Caco-2 (cell line): ENCODE data around the gene SLC45A2. TPM values are rescaled to one million over a fixed set of nuclear protein-coding genes. Genes with fewer than 3 reads are reported as not detected.

Experiments used
- BruUV-seq: library from RNA; stranded (reverse); fragments of 400-500 nt; replicated peaks from 2 replicates; lab custom pipeline; 2021; lab: Mats Ljungman, UMichigan
- CTCF ChIA-PET: fragments of 300-600 bp; sonication (Branson Sonifier 250); formaldehyde crosslinking; loops from one replicate; lab custom pipeline; 2022; ENCODE audit warnings: antibody characterized with exemption; lab: Charles Lee
- POLR2A ChIA-PET: fragments of 300-600 bp; sonication (Branson Sonifier 250); formaldehyde crosslinking; loops from one replicate; lab custom pipeline; 2022; ENCODE audit warnings: antibody characterized with exemption; lab: Charles Lee
- DNase-seq, 2 experiments: peaks; one replicate each; pipeline versions ENCODE4 v3.0.0 to v3.0.0-alpha.2; 2020 to 2022
- H3K27me3 ChIP-seq: replicated peaks from 2 replicates; pipeline ENCODE4 v1.6.0; 2011; ENCODE audit warnings: low read length; ENCODE audit not compliant: control insufficient read depth, insufficient read depth
- H3K36me3 ChIP-seq: 2 replicates; pipeline ENCODE4 v1.5.1; 2011; ENCODE audit warnings: low read length; ENCODE audit not compliant: control insufficient read depth, insufficient read depth
- H3K4me1 ChIP-seq: fragments of 250-450 bp; sonication (Bioruptor Pico); 2 replicates; pipeline ENCODE4 v1.5.1; 2020; ENCODE audit warnings: mild to moderate bottlenecking
- H3K4me3 ChIP-seq: 2 replicates; pipeline ENCODE4 v1.5.1; 2011; ENCODE audit warnings: low read depth, mild to moderate bottlenecking, control low read depth, low read length
- H3K9me3 ChIP-seq: fragments of 250-450 bp; sonication (Bioruptor Pico); 2 replicates; pipeline ENCODE4 v1.5.1; 2020; ENCODE audit warnings: mild to moderate bottlenecking, moderate library complexity
- H3K27ac Mint-ChIP-seq: one replicate; pipeline ENCODE4 v1.8.0; 2022; ENCODE audit warnings: mixed read lengths; ENCODE audit not compliant: unreplicated experiment
- H3K27me3 Mint-ChIP-seq: one replicate; pipeline ENCODE4 v1.8.0; 2022; ENCODE audit warnings: mixed read lengths; ENCODE audit not compliant: insufficient read depth, unreplicated experiment
- H3K36me3 Mint-ChIP-seq: one replicate; pipeline ENCODE4 v1.8.0; 2022; ENCODE audit warnings: mild to moderate bottlenecking, mixed read lengths; ENCODE audit not compliant: insufficient read depth, unreplicated experiment
- H3K4me1 Mint-ChIP-seq: one replicate; pipeline ENCODE4 v1.8.0; 2022; ENCODE audit warnings: low read depth, mixed read lengths; ENCODE audit not compliant: unreplicated experiment
- H3K4me3 Mint-ChIP-seq: one replicate; pipeline ENCODE4 v1.8.0; 2022; ENCODE audit warnings: mild to moderate bottlenecking, moderate library complexity, mixed read lengths; ENCODE audit not compliant: unreplicated experiment
- H3K9me3 Mint-ChIP-seq: one replicate; pipeline ENCODE4 v1.8.0; 2022; ENCODE audit warnings: mixed read lengths; ENCODE audit not compliant: unreplicated experiment
- intact Hi-C: fragments of 100-400 bp; cut with micrococcal nuclease; formaldehyde crosslinking; loops from one replicate; pipeline ENCODE4 v1.10.0; 2022; ENCODE audit not compliant: unreplicated experiment
- total RNA-seq: library from RNA; stranded (reverse); gene quantifications from 2 replicates; pipeline ENCODE4 v1.2.3, GENCODE V29; 2022
- TF ChIP-seq, protein P1 (sequence below), 2 experiments: fragments of 200-600 bp in 1 of 2; IDR thresholded peaks; 1 replicate in 1 of 2; 2 replicates in 1 of 2; pipeline versions ENCODE4 v1.5.1 to v1.8.0; 2011 to 2022; ENCODE audit warnings: antibody characterized with exemption in 1 of 2, control low read depth in 1 of 2, inconsistent platforms in 1 of 2, low read depth in 1 of 2, low read length in 1 of 2, mild to moderate bottlenecking in 1 of 2, moderate library complexity in 1 of 2; ENCODE audit not compliant: insufficient read depth in 1 of 2, severe bottlenecking in 1 of 2, unreplicated experiment in 1 of 2

The SLC45A2 gene
- total RNA-seq, 1 experiment from 2014 or later = 0.91 TPM

DNA sequence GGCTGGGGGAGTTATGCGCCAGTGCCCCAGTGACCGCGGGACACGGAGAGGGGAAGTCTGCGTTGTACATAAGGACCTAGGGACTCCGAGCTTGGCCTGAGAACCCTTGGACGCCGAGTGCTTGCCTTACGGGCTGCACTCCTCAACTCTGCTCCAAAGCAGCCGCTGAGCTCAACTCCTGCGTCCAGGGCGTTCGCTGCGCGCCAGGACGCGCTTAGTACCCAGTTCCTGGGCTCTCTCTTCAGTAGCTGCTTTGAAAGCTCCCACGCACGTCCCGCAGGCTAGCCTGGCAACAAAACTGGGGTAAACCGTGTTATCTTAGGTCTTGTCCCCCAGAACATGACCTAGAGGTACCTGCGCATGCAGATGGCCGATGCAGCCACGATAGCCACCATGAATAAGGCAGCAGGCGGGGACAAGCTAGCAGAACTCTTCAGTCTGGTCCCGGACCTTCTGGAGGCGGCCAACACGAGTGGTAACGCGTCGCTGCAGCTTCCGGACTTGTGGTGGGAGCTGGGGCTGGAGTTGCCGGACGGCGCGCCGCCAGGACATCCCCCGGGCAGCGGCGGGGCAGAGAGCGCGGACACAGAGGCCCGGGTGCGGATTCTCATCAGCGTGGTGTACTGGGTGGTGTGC, 48.0 kb downstream of the SLC45A2 start, which contains the start of gene RXFP3:
RXFP3 (plus strand) TSS at position 6 of the 636 bp plus-strand sequence; CDS start at position 361, 355 bp downstream.
- no peak within 1 kb of the TSS for H3K4me3 ChIP-seq
- Mint-ChIP-seq H3K36me3 (no peaks in the 10 kb centered on the region), H3K9me3 (no peaks in the 10 kb centered on the region), H3K27me3 (peaks cover 14% of the 10 kb centered on the region), H3K27ac (no peak within 1 kb of the TSS), H3K4me1 (no peaks in the 10 kb centered on the region), H3K4me3 (no peak within 1 kb of the TSS)
- no peaks in the 10 kb centered on the region for H3K27me3 ChIP-seq
- intact Hi-C loops = loop anchor here (10.0 kb wide), 1 partner anchor 202 kb away; no protein-coding TSS in a partner anchor
- POLR2A ChIA-PET = no interaction called here
- no peaks in the 10 kb centered on the region for H3K36me3 ChIP-seq
- H3K9me3 ChIP-seq = no peaks in the 10 kb centered on the region
- CTCF ChIA-PET = no interaction called here
- no peaks in the 10 kb centered on the region for H3K4me1 ChIP-seq
- BruUV-seq = no TSS peak
- TF ChIP-seq, protein P1, sequence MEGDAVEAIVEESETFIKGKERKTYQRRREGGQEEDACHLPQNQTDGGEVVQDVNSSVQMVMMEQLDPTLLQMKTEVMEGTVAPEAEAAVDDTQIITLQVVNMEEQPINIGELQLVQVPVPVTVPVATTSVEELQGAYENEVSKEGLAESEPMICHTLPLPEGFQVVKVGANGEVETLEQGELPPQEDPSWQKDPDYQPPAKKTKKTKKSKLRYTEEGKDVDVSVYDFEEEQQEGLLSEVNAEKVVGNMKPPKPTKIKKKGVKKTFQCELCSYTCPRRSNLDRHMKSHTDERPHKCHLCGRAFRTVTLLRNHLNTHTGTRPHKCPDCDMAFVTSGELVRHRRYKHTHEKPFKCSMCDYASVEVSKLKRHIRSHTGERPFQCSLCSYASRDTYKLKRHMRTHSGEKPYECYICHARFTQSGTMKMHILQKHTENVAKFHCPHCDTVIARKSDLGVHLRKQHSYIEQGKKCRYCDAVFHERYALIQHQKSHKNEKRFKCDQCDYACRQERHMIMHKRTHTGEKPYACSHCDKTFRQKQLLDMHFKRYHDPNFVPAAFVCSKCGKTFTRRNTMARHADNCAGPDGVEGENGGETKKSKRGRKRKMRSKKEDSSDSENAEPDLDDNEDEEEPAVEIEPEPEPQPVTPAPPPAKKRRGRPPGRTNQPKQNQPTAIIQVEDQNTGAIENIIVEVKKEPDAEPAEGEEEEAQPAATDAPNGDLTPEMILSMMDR (IDR thresholded peaks at IDR 0.05; ENCODE audit: insufficient read depth in 1 of 2, low read depth in 1 of 2, low read length in 1 of 2, severe bottlenecking in 1 of 2, unreplicated experiment in 1 of 2) = no peak
- DNase-seq = no peak

DNA sequence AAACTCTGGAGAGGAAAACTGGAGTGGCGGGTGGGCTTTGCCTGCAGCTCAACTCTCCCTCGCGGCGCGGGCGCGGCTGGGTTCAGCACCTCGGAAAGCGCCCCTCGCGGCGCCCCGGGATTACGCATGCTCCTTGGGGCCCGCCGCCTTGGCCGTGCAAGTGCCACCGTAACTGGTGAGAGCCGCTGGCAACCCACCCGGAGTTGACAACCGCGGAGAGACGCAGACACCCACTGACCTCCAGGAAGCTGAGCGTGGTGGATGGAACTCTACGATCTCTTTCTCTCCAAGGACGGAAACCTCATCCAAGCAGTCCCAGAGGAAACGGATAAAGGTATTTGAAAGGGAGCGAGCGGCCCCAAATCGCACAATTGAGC, 48.5 kb downstream of the SLC45A2 start:
- H3K36me3 Mint-ChIP-seq = no peaks in the 10 kb centered on the region
- peaks cover 17% of the 10 kb centered on the region for H3K27me3 Mint-ChIP-seq
- H3K4me1 Mint-ChIP-seq = no peaks in the 10 kb centered on the region
- H3K4me3 Mint-ChIP-seq = no peak overlapping the region
- H3K36me3 ChIP-seq = no peaks in the 10 kb centered on the region
- no peaks in the 10 kb centered on the region for H3K9me3 ChIP-seq
- CTCF ChIA-PET = interaction anchor here (2.2 kb wide), 1 partner anchor 347 kb away, joined by 21 read pairs; no protein-coding TSS in a partner anchor
- POLR2A ChIA-PET = no interaction called here
- H3K4me3 ChIP-seq = no peak overlapping the region
- no peaks in the 10 kb centered on the region for H3K4me1 ChIP-seq
- H3K9me3 Mint-ChIP-seq = no peaks in the 10 kb centered on the region
- intact Hi-C loops = loop anchor here (10.0 kb wide), 1 partner anchor 201 kb away; no protein-coding TSS in a partner anchor
- no peak overlapping the region for H3K27ac Mint-ChIP-seq
- H3K27me3 ChIP-seq = no peaks in the 10 kb centered on the region
- DNase-seq = no peak
- TF ChIP-seq, protein P1 (IDR thresholded peaks at IDR 0.05; ENCODE audit: insufficient read depth in 1 of 2, low read depth in 1 of 2, low read length in 1 of 2, severe bottlenecking in 1 of 2, unreplicated experiment in 1 of 2) = no peak
- no TSS peak for BruUV-seq

DNA sequence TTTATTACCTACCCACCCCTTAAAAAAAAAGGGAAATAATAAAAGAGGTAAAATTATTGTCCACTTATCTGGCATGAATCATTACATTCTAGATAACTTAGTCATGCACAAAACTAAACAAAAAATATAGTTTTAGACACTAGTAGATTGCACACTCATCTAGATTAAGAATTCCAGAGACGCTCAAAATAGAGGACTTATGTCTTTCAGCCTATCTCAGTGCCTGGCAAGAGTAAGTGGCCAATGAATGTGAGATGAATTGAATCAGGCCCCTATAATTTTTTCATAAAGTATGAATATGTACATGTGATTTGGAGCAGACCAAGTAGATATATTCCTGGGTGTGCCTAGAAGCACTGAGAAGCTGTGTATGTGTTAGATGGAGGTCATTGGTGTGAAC, 50.3 kb downstream of the SLC45A2 start:
- no peaks in the 10 kb centered on the region for H3K36me3 Mint-ChIP-seq
- H3K27me3 Mint-ChIP-seq = peaks cover 11% of the 10 kb centered on the region
- POLR2A ChIA-PET = no interaction called here
- no peaks in the 10 kb centered on the region for H3K9me3 Mint-ChIP-seq
- H3K4me3 Mint-ChIP-seq = no peak overlapping the region
- Histone ChIP-seq H3K36me3 (no peaks in the 10 kb centered on the region), H3K9me3 (no peaks in the 10 kb centered on the region), H3K4me3 (no peak overlapping the region), H3K4me1 (no peaks in the 10 kb centered on the region), H3K27me3 (no peaks in the 10 kb centered on the region)
- TF ChIP-seq, protein P1 (IDR thresholded peaks at IDR 0.05; ENCODE audit: insufficient read depth in 1 of 2, low read depth in 1 of 2, low read length in 1 of 2, severe bottlenecking in 1 of 2, unreplicated experiment in 1 of 2) = no peak
- intact Hi-C loops = loop anchor here (1.0 to 10.0 kb wide), 5 partner anchors 128 to 498 kb away; no protein-coding TSS in a partner anchor
- H3K4me1 Mint-ChIP-seq = no peaks in the 10 kb centered on the region
- H3K27ac Mint-ChIP-seq = no peak overlapping the region
- no TSS peak for BruUV-seq
- DNase-seq = no peak
- CTCF ChIA-PET = interaction anchor here (1.3 to 2.2 kb wide), 3 partner anchors 345 to 498 kb away, joined by 7 to 28 read pairs (median 21); no protein-coding TSS in a partner anchor
